ENCODE data around the gene RAB20.
A peak's percentile ranks its signal among the peaks of the same experiment; 100 is the strongest.
"Not testable (repeated sequence)": the region's sequence is repeated elsewhere in the genome, so short reads cannot be mapped to it uniquely, and the experiment has no call there.

Gene RAB20

GRCh38 chr13:110554946-110555345 lies 6.6 kb downstream of the RAB20 start:
- DNase-seq (no peak), ATAC-seq (no peak)

DNA sequence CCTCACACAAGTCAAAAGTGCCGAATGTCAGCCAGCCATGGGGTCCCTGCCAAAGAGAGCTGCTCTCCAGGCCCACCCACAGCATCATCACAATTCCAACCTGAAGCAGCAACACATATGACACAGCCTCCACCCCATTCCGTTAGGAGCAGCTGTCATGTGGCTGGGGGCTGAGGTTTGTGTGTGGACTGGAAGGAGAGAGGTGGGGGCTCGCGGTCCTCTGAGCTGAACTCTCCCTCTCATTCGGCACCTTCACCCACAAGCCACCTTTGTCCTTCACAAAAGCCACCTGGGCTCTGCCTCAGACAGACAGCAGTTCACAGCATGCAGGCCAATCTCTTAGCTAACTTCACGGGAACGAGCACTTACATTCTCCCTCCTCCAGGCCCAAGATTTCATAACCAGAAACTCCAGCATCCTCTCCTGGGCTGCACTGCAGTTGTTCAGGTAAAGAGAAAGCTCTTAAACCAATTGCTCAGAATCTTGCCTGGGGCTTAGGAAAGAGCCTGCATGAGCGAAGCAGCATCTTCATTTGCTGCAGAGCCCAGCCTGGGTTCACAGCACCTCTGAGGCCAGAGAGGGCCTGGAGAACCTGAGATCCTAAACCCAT lies 7.2 kb downstream of the RAB20 start:
- ATAC-seq (no peak), DNase-seq (no peak)

GRCh38 chr13:110553417-110553816 lies 8.1 kb downstream of the RAB20 start:
- ATAC-seq (no peak), DNase-seq (no peak)

GRCh38 chr13:110552767-110553166 lies 8.8 kb downstream of the RAB20 start:
- DNase-seq = no peak

DNA sequence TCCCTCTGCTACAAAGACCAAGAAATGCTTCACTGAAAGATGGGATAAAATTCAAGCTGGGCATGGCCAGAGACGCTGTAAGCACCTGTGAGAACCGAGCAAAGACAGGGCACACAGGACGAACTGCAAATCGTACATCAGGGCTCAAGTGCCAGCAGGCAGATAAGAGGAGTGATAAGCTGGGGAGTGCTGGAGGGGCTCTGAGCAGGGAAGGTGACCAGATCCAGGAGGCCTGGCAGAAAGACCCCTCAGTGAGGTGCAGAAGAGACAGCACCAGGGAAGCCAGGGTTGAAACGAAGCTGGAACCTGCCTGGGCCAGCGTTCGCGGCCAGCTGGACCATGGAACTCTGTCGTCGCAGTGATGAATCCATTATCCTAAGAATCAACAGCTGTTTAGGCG lies 10.2 kb downstream of the RAB20 start:
- DNase-seq = no peak
- no peak for ATAC-seq

More at GRCh38 chr13:110552767-110553166, 8.8 kb downstream of the RAB20 start:
- ATAC-seq = no peak

- ATAC-seq = no peak
Measured at GRCh38 chr13:110549795-110550160, 11.7 kb downstream of the RAB20 start.

DNA sequence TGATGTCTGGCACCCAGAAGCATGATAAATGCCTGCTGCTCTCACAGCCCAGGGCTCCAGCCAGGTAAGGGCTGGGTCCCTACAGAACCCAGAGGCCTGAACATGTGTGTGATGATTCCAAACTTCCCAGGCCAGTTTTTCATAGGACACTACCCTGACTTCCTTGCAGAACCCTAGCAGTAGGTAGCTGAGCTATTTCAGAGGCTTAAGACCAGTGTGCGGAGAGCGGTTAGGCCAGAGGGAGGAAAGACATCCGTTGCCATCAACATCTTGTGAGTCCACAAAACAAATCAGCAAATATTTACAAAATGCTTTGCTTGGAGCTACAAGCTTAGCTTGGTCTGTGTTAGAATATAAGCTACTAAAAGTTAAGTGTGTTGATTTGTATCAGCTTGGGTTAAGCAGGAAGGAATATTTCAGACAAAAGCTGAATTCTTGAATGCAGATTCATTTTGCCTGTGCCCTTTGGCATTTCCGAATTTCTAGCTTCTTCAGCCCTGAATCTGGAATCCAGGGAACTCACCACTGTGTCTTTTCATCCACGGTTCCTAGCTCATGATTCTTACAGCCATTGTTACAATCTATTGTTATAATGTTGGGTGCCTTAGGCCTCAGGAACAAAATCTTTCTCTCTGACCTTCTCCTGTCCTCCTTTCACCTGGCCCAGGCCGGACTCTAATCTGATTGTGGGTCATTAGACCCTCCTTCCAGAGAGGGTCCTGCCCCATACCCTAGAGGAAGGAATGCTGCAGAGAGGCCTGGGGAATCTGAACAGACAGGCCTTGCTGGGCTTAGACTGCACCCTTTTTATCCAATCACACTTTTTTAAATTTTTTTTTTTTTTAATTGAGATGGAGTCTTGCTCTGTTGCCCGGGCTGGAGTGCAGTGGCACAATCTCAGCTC lies 12.4 kb downstream of the RAB20 start:
- no peak for ATAC-seq
- no peak for DNase-seq

More at GRCh38 chr13:110549795-110550160, 11.7 kb downstream of the RAB20 start:
- DNase-seq = no peak

DNA sequence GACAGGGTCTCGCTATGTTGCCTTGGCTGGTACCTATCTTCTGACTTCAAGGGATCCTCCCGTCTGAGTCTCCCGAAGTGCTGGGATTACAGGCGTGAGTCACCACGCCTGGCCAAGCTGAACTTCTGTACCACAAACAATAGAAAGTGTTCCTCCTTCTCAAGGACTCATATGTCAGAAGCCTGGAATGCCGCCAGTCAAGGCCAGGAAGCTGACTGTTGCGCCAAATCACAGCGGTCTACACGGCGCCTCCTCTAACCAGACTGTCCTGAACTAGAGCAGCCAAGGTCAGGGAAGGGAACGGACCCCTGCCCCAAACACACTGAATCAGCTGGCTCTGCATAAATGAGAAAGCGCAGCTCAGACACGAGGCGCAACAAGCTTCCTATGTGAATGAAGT lies 14.6 kb downstream of the RAB20 start:
- no peak for ATAC-seq

DNA sequence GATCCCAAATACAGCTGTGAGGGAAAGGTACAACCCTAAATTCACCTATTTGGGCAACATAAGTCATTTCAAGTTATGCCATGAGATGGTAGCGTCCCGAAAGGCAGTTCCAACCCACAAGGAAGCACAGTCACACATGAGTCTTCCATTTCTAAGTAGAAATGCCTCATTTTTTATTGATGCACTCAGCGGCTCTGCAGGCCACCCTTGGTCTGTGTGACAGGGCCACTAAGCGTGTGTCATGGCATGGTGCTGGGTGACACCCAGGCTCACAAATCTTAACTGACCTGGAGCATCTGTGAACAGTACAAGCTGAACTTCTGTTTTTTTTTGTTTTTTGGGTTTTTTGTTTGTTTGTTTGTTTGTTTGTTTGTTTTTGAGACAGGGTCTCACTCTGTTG lies 15.1 kb downstream of the RAB20 start:
- DNase-seq (no peak), ATAC-seq (no peak)

More for the DNA sequence above, 14.6 kb downstream of the RAB20 start:
- DNase-seq = no peak

- DNase-seq (no peak), ATAC-seq (no peak)
Measured at GRCh38 chr13:110542169-110542796, 19.2 kb downstream of the RAB20 start.

- ATAC-seq = no peak
Measured at GRCh38 chr13:110541526-110541920, 20.0 kb downstream of the RAB20 start.

GRCh38 chr13:110540871-110541525 lies 20.5 kb downstream of the RAB20 start:
- no peak for DNase-seq
- no peak for ATAC-seq

More at GRCh38 chr13:110541526-110541920, 20.0 kb downstream of the RAB20 start:
- no peak for DNase-seq

DNA sequence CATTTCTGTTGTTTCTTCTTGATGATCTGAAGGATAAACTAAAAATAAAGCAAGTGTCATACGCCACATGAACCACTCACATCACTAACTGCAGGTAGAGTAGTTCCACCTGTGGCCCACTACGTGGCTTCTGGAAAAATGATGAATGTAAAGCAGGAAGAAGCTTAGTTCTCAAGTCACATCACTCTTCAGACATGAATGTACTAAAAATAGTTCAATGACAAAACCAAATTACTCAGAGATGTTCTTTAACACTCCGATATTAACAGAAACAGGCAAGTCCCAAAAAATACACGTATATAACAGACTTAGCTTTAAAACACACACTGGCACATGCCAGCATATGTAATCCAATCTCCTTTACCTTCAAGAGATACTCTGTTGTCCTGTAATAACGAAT lies 21.6 kb downstream of the RAB20 start:
- no peak for DNase-seq
- ATAC-seq = no peak

- ATAC-seq = no peak
- no peak for DNase-seq
Measured at GRCh38 chr13:110538632-110539031, 22.9 kb downstream of the RAB20 start.

DNA sequence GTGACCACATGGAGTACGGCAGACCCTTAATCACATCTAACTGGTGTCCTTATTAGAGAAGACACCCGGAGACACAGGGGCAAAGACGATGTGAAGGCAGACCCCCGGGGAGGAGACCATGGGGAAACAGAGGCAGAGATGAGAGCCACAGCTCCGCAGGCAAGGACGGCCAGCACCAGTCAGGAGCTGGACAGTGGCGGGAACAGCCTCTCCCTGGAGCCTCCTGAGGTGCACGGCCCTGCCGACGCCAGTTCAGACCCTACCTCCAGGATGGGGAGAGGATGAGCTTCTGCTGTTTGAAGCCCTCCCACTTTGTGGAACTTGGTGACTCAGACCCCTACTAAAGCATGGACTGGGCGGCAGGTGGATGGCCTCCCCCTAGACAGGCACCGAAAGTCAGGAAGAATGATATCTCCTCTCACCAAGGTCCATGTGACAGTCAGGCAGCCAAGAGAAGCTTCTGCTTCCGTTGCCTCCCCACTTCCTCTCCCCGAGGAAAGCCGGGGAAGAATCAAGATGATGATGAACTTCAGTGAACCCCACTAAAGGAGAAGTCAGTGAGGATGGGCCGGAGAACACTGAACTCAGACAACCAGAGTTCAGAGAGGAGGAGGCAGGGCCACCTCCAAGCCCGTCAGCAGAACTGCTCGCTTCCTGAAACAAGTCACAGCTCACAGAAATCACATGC lies 25.4 kb downstream of the RAB20 start:
- ATAC-seq (peak; percentile 40), DNase-seq (no peak)

GRCh38 chr13:110535526-110535925 lies 26.0 kb downstream of the RAB20 start:
- ATAC-seq = peak; percentile 33
- no peak for DNase-seq

DNA sequence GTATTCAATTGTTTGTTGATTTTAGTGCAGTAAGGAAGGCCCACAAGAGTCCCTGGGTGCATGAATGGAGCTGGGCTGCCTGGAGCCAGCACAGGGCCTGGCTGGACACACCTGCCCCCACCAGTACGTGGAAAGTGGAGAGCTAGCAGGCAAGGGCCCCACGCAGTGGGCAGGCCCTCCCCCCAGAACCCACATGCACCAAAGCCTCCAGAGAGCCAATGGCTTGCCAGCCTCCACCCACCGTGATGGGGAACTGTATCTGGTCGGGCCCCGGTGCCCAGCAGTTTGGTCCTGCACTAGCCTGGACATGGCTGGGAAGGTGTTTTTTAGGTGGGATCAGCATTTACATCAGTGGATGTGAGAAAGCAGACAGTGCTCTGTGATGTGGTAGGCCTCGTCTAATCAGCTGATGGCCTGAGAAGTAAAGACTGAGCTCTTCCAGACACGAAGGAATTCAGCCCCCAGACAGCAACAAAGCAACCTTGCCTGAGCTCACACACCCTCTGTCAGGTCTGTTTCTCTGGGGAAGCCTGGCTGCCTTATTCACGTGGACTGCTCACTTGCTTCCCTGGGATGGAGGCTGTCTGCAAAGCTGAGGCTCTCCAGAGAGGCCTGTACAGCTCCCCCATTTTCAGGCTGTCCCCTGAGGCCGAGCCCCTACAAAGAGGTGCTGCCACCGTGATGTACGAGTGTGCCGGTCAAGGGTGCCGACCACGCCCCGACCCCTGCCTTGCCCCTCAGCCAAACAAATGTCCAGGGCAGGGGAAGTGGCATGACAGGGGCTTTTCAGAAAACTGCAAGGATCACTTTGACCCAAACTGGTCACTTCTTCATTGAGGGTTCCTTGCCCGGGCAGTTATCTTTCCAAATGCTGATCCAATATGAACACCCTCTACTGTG lies 27.5 kb downstream of the RAB20 start:
- no peak for ATAC-seq
- DNase-seq = no peak

DNA sequence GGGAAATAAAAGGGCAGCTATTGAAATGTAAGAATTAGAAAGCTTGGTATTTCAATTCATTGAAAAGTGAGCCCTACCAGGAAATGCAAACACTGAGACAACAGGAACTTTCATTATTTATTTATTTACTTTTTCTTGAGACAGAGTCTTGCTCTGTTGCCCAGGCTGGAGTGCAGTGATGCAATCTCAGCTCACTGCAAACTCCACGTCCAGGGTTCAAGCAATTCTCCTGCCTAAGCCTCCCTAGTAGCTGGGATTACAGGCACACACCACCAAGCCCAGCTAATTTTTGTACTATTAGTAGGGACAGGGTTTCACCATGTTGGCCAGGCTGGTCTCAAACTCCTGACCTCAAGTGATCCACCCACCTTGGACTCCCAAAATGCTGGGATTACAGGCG lies 29.3 kb downstream of the RAB20 start:
- not testable (repeated sequence) for ATAC-seq, DNase-seq

DNA sequence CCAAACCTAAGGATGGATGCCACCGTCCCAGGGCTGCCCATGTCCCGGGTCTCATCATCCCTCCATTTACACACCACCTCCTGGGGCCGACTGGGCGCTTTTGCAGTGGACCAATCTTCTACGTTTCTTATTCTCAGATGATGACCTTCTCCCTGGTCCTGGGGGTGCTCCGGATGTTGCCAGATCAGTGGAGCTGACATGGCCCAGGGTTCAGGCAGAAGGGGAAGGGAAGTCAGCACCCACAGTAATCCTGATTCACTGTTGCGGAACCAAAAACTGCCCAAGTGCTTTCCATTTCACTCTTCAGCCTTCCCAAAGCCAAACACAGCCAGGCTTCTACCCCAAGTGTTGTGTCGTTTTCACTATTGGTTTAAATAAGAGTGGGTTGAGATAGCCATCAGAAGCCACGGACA lies 29.8 kb downstream of the RAB20 start:
- ATAC-seq = no peak
- no peak for DNase-seq

GRCh38 chr13:110531100-110531499 lies 30.4 kb downstream of the RAB20 start:
- DNase-seq (no peak), ATAC-seq (no peak)

Data from stimulated activated naive CD8-positive, alpha-beta T cell treated with anti-CD3 and anti-CD28 coated beads, Interleukin-15, Interleukin-2, amounts not matched to agents 100 U/mL and 50 U/mL, for 24 hours (primary cell).